OCI-LY1 (cell line): ENCODE results near the gene PJA2.

Experiments used
- CTCF ChIP-seq: fragments of 200-600 bp; sonication (generic), shearing (Covaris generic); IDR thresholded peaks from 2 replicates; pipeline ENCODE4 v1.5.1; 2017; ENCODE audit warnings: mild to moderate bottlenecking, antibody characterized with exemption, low read length, moderate library complexity, mixed read lengths
- EZH2 ChIP-seq: fragments of 200-600 bp; sonication (generic), shearing (Covaris generic); IDR thresholded peaks from 2 replicates; pipeline ENCODE4 v1.8.0; 2017; ENCODE audit warnings: borderline replicate concordance, mixed run types, mild to moderate bottlenecking, antibody characterized with exemption, low read length, moderate library complexity, mixed read lengths

GRCh38 chr5:109411627-109412026 is 1.9 kb upstream of the PJA2 start:
- no peak for TF ChIP-seq CTCF
- TF ChIP-seq EZH2 = no peak
